GOT3 (cell line): ENCODE results near the gene CEP41.

Experiments
- DNase-seq: peaks from one replicate; lab custom pipeline; 2025; ENCODE audit warnings: mixed read lengths; lab: John Stamatoyannopoulos, UW

The CEP41 gene

DNA sequence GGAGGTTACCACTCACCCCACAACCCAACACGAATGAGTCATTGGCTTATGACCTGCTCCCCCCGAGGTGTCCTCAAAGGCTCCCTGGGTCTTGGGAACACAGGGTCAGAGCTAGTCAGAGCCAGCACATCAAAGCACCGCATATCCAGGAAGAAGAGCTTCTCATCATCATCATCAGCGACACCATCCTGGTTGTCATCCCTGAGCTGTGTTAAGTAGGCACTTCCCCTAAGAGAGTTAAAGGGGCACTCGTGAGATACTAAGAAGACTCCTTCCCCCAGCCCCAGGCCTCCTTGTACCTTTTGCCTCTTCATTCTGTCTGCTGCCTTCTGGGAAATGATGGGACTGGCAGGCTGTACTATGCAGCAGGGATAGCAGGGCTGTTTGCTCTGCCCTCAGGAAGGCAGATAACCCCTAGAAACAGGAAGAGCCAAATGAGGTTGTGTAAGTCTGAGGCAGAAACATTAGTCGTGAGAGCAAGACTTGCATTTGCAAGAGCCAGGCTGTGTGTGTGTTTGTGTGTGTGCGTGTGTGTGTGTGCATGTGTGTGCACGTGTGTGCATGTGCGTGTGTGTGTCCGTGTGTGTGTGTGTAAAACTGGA lies 71.6 kb downstream of the CEP41 start:
- no peak for DNase-seq

DNA sequence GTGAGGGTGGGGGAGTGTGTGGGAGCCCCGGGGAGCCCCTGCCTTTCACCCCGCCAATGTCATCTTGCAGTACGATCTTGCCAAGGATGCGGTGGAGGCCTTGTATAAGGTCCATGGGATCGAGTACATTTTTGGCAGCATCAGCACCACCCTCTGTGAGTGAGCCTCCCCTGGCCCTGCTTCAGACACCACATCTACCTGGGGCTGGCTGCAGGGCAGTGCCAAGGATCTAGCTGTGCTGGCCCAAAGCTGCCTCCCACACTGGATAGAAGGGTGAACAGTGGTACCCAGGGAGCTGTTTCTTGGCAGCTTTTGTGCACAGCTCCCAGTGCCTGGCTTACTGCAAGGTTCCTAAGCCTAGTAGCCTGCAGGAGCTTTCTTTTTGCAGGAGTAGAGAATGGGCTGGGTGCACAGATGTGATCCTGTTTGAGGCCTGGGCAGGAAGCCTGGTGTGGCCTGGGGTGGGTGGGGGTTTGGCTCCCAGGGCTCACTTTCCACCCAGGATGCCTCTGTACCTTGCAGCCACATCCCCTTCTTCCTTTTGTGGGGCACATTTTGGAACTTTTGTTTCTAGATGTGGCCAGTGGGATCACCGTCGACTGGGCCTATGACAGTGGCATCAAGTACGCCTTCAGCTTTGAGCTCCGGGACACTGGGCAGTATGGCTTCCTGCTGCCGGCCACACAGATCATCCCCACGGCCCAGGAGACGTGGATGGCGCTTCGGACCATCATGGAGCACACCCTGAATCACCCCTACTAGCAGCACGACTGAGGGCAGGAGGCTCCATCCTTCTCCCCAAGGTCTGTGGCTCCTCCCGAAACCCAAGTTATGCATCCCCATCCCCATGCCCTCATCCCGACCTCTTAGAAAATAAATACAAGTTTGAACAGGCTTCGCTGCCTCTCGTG lies 72.7 kb downstream of the CEP41 start:
- DNase-seq = no peak

DNA sequence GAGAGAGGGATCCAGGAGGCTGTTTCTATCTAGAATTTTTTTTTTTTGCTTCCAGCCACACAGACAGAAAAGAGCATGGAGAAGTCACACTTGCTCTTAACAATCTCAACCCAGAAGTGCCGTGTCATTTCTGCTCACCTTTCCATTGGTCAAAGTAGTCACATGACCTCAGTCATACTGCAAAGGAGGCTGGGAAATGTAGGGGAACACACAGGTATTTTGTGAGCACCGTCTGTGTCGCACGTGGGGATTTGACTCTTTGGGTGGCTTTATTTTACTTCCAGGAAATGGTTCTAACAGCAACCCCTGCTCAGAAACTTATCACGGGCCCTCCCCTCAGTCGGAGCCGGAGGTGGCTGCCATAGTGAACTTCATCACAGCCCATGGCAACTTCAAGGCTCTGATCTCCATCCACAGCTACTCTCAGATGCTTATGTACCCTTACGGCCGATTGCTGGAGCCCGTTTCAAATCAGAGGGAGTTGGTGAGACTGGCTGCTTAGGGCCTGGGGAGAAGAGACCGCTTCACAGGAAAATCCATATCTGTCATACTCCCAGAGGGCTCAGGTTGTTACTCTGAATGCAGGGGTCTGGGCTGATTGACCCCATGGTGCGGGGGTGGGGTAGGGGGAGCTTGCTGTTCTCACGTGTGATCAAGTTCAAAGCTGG lies 73.6 kb downstream of the CEP41 start:
- DNase-seq = no peak

DNA sequence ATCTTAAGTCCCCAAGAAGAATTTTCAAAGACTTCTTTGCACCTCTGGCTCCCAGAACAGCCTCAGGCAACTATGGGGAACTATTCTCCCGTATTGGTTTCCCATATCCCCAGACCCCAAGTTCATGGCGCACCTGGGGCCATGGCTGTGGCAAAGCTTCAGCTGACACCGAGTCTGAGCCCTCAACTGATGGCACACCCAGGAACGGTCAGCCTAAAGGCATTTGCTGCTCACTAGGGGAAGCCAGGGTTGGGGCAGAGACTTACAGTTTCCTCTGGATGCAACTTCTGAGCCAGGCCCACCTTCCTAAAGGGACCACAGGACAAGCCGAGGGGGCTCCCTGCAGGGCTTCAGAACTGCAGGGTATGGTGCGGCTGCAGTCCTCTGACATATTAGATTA lies 74.3 kb downstream of the CEP41 start:
- DNase-seq = no peak

DNA sequence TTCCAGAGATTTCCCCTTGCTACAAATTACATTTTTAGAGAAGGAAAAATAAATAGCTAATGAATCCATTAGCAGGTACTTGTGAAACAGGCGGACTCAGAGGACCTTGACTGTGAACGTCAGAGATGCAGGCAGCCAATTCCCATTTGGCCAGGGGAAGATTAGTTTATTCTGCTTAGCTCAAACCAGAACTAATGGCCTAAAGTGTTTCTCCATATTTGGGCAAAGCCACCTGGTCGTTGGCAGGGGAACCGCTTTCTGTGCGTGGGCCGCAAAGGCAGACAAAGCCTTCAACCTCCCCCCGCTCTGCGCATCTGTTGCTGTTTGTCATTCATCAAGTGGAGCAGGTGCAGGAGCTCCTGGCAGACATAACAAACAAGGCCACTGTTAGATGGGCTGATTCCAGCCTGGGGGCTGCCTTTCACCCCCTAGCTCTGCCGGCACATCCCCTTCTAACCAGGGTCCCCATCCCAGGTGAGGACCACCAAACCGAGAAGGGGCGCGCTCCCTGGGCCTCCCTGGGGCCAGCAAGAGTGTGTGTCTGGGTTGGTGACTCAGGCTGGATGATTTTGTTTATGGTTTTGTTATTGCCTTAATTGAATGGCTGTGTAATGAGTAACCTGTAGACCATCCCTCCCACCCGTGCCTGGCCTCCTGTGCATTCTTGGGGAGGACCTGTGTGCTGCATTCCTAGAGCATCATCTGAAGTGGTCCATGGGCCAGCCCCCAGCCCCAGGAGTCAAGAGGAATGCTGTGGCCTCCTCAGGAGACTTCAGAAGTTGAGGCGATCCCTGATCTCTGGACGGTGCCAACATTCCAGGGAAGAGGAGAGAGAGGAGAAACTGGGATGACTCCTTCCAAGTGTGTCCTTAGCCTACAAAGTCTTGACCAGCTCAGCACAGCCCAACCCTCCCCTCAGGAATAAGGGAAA lies 75.0 kb downstream of the CEP41 start:
- peak; percentile 55 for DNase-seq

DNA sequence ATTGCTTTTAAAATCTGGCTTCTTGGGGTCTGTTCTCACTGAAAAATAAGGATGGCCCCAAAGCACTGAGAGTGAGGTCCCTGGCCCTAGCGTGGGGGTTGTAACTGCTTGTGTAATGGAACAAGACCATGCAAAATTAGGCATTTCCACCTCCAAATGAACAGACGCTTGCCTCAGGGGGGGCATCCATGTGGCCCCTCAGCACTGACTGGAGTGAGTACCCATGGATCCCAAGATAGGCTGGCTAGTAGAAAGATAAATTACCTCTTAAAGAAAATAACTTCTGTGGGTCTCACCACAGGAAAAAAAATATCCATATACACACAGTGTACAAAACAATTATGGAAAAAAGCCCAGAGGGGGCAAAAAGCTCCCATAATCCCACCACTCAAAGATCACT lies 75.7 kb downstream of the CEP41 start:
- no peak for DNase-seq

DNA sequence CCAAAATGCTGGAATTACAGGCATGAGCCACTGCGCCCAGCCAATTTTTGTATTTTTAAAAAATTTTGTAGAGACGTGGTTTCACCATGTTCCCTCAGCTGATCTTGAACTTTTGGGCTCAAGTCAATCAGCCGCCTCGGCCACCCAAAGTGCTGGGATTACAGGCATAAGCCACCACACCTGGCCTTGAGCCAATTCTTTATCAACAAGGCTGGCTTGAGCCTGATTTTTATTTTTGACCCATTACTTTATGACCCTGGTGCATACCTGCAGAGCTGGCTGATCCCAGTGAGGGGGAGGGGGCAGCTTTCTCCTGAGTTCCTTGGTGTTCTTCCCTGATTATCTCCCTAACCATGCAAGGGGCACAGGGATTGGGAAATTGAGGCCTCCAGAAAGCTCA lies 76.4 kb downstream of the CEP41 start:
- DNase-seq = no peak

DNA sequence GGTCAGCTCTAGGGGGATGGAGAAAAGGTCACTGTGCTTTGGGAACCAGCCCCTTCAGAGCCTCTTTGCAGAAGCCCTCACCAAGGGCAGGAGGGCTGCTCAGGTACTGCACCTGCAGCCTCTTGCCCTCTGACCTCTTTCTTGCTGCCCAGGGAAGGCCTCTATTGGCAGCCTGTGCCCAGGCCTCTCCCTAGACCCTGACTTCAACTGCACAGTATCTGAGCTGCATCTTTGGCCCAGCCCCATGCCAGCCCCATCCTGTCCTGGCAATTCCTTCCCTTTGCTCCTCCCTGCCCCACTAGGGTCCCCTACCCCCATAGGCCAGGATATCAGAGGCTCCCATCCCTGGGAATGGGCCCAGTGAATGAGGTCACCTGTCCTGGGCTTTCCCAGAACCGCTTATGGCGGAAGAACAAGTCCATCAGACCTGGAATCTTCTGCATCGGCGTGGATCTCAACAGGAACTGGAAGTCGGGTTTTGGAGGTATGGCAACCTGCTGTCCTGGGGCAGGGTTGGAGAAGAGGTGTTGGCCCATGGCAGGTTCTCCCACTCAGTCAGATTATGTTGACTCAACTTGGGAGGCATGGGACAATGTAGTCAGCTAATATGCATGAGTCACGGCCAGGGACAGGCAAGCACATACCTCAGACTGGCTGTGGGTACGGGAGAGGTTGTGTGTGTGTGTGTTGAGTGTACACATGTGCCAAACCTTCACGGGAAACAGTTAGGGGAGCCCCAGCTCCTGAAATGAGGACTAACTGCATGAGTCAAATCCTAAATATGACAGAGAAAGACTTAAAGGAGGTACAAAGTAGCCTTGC lies 77.6 kb downstream of the CEP41 start:
- DNase-seq = peak; percentile 22

DNA sequence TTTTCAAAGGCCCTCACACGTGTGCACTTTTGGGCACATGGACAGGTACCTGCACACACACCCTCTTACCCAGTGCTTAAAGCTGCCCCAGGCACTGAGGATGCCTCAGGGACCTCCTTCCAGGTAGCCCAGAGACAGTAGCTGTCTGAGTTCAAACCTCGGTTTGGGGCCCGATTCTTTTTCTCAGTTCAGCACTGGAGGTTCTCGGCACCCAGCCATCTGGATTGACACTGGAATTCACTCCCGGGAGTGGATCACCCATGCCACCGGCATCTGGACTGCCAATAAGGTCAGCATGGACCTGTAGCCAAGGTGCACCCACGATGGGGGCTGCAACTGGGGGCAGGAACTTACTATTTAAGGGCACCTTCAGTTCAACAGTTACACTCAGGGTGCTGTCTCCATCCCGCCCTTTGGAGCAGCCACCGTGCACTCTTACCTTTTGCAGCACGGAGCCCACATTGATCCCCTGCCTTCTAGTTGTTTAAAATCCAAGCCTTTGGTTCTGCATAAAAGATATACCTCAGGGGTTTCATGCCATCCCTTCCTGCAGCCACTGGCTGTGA lies 78.5 kb downstream of the CEP41 start:
- DNase-seq = no peak

DNA sequence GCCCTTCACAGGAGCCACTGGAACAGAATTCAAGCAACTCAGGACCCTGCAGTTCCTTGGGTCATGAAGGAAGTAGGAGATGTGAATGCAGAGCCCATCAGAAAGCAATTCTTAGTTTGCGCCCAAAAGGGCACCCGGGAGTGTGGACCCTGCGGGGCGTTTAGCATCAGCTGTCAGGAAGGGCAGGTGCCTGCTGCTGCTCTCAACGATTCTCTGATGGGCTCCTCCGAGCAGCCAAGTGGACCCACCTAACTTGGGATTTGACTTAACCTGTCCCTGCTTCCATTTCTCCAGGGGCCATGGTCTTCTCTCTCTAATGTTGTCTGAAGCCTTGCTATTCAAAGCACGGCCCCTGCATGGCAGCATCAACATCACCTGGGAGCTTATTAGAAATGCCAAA lies 79.1 kb downstream of the CEP41 start:
- DNase-seq = no peak

DNA sequence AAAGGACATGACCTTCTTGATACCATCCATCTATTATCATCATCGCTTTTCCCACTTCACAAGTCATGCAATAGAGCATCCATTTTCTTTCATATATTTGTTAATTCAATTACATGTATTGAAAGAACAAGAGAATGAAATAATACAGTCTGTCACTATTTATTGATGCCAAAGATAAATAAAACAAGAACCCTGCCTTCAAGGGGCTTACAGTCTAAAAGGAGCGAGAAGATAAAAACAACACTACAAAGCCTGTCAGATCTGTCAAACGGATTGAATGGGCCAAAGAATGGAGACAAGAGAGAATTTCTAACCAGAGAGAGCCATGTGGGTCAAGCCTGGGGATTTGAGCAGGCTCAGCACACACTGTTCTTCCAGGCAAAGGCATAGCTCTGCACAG lies 80.3 kb downstream of the CEP41 start:
- DNase-seq = no peak

DNA sequence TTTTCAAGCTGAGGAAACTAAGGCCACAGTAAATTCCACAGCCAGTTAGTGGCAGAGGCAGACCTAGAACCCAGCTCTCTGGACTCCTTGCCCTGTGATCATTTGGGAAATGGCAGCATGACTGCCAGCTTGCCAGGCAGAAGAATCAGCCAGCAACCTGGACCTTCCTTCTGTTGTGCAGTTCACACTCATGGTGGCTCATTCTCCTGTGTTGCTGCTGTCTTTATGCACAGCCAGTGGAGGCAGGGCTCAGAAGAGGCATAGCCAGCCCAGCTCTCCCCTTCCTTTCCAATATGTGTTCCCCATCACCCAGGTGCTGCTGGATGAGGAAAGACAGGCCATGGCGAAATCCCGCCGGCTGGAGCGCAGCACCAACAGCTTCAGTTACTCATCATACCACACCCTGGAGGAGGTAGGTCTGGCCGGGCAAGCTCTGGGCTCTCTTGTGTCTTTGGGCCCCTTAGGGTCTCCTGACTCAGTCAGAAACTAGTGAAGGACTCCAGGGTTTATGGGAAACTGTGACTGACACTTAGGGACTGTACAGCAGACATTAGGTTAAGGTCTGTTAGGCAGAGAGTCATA lies 81.4 kb downstream of the CEP41 start:
- no peak for DNase-seq

DNA sequence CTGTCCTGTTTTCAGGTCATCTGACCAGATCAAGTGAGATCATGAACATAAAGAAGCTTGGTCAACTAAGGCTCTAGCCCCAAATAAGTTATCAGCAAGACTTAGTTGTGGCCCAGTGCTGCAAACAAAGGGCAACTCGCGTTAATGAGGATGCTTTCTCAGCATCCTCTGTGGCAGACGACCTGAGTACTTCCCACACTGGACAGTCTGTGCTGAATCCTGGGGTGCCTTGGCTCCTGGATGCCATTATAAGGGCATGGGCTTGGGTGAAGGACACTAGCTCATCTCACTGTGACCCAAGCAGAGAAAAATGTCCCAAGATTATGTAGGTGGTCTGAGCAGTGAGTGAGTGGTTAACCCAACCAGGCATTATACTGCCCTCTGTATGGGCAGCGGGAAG lies 82.3 kb downstream of the CEP41 start:
- no peak for DNase-seq

DNA sequence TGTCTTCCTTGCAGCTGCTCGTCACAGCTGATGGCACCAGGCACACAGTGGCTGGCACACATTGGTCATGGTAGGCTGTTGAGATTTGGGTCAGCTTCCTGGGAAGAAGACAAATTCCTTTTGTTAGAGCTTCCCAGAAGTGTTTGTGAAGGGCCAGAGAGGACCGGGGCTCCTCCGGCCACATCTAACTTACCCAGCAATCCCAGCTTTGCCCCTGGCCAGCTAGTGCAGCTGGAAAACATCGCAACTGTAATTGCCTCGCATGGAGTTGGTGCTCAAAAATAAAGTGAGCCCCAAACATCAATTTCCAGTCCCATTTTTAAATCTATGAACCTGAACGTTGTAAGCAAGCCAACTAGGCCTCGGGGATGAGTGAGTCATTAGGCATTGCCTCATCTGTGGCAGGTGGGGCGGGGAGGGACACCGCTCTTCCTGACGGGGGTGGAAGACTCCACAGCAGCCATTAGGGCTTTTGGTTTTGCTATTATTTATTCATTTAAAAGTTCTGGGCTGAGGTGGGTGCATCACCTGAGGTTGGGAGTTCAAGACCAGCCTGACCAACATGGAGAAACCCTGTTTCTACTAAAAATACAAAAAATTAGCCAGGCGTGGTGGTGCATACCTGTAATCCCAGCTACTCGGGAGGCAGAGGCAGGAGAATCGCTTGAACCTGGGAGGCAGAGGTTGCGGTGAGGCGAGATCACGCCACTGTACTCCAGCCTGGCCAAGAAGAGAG lies 83.8 kb downstream of the CEP41 start:
- no peak for DNase-seq

DNA sequence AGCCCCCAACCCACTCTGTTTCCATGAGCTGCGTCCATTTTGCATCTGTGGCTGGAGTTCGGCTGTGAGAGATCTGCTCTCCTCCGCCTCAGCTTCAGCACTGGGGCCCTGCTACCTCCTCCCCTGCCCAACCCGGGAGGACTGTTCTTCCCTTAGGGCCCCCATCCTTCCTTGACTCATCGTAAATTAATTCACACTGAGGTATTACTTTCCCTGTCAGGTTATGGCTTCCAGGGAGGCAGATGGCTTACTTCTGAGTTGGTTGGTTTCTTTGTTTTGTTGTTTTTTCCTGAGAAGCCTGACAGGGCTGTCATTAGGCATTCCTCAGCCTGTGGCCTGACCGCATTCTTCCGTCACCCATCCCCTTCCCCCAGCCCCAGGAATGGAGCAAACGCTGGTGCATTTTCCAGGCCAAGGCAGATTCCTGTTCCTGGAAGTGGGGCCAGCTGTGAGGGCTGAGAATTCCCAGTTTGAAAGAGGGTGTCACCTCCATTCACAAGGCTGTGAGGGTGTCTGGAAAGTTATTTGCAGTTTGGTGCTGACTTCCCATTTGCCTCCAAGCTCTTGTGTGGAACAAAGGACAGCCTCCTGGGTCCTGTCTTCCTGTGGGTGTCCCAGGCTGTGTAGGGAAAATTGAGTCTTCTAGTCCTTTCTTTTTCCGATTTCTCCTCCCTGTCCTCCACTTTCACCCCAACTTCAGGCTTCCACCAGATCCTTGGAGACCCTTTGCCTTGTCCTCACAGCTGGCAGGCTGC lies 84.5 kb downstream of the CEP41 start:
- DNase-seq = peak; percentile 43

DNA sequence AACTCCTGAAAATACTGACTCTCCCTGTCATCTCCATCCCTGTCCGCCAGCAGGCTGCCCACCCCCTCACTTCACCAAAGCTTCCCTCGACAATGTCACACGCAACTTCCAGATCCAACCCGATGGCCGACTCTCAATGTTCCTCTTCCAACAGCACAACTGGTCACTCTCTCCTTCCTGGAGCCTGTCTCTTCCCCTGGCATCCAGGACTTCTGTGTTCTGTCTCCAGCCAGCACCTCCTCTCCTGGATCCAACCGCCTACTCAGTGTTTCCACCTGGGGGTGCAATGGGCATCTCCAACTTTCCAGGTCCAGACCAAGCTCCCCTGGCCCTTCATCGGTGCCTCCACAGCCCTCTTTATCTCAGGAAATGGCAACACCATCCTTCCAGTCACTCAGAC lies 87.6 kb downstream of the CEP41 start:
- DNase-seq = no peak

DNA sequence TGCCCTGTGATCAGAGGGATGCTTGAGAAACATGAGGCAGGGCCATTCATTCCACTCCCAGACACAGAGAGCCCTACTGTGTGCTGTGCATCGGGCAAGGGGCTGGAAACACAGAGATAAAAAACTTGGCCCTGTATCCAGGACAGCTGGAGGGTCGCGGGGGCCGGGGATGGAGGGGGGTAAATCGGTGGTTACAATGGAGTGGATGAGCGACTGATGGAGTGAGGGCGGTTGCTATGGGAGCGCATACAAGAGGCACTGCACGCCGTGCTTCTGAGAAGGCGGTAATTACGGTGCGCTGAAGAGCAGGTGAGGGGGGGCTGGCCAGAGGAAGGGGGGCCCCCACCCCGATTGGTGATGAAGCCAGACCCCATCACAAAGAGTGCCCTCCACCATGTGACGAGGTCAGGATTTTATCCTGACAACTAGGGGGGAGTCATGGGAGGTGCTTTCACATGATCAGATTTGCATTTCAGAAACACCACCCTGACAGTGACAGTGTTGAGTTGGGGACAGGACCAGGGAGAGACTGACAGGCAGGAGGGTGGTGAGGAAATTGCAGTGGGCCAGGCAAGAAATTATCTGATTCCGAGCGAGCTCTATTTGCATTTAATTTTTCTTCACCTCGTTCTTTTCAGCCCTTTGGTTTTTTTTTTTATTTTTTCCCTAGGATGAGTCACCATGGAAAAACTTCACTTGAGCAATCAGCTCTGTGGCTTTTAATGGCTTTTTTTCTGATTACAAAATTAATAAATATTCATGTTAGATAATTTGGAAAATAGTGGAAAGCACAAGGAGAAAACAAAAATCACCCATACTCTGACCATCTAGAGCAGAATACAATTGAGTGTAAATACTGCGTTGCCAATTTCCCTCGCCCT lies 88.4 kb downstream of the CEP41 start:
- no peak for DNase-seq

DNA sequence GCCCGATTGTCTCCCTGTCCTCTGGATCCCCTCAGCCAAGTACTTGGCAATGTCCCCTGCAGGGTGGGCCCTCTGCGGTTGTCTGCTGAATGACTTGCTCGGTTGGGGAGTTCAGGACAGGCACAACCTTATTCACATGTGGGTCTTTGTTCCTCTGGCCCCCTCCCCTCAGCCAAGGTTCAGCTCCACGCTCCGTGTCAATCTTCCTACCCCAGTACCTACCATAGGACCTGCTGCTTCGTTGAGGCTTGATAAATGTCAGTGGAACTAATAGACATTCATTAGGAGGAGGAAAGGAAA lies 89.1 kb downstream of the CEP41 start:
- no peak for DNase-seq
